ENCODE measurements around the gene EMILIN1.

DNA sequence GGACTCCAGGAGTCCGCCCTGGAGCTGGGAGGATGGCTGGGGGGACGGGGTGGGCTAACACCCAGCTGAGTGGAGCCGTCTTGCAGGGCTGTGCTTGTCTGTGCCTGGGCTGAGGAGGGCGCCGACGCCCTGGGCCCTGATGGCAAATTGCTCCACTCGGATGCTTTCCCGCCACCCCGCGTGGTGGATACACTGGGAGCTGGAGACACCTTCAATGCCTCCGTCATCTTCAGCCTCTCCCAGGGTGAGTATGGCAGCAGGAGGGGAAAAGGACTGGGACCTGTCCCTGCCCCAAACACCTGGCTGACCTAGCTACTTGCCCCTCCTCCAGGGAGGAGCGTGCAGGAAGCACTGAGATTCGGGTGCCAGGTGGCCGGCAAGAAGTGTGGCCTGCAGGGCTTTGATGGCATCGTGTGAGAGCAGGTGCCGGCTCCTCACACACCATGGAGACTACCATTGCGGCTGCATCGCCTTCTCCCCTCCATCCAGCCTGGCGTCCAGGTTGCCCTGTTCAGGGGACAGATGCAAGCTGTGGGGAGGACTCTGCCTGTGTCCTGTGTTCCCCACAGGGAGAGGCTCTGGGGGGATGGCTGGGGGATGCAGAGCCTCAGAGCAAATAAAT is 21.0 kb downstream of the EMILIN1 start:
- TF ChIP-seq CTCF (IDR thresholded peaks at IDR 0.05) (no peak), POLR2A (IDR thresholded peaks at IDR 0.05) (no peak)

All from lower leg skin (tissue), 3 donors.